Anterior cingulate cortex (tissue), 58 donors: ENCODE data around the gene DDX10.

Source experiments
- DNase-seq, 58 donors: peaks; one replicate each; lab custom pipeline; 2025; lab: John Stamatoyannopoulos, UW

Gene DDX10

GRCh38 chr11:108963118-108963517, 298.2 kb downstream of the DDX10 start:
- no peak for DNase-seq

- no peak for DNase-seq
These were observed 300.6 kb downstream of the DDX10 start for GRCh38 chr11:108965306-108966001.

- no peak for DNase-seq
These were observed 301.3 kb downstream of the DDX10 start for GRCh38 chr11:108966206-108966605.

- DNase-seq: no peak
These were observed 302.1 kb downstream of the DDX10 start for GRCh38 chr11:108966978-108967377.

- DNase-seq: peak in 47 of 58 donors; percentile 9 to 81 (median 35)
These were observed 302.7 kb downstream of the DDX10 start for GRCh38 chr11:108967571-108967970.

- no peak for DNase-seq
These were observed 305.5 kb downstream of the DDX10 start for GRCh38 chr11:108970221-108970991.

- DNase-seq: no peak
These were observed 308.7 kb downstream of the DDX10 start for GRCh38 chr11:108973402-108974162.

- DNase-seq: no peak
These were observed 310.2 kb downstream of the DDX10 start for GRCh38 chr11:108975026-108975425.

GRCh38 chr11:108975641-108976071, 310.8 kb downstream of the DDX10 start:
- peak in 1 of 58 donors; percentile 4 for DNase-seq

GRCh38 chr11:108983636-108984420, 319.0 kb downstream of the DDX10 start:
- peak in 2 of 58 donors; percentile 15 to 28 for DNase-seq

GRCh38 chr11:108984523-108984922, 319.7 kb downstream of the DDX10 start:
- DNase-seq: no peak

- DNase-seq: peak in 1 of 58 donors; percentile 47
These were observed 320.5 kb downstream of the DDX10 start for GRCh38 chr11:108985236-108985944.

GRCh38 chr11:108985945-108986279, 321.0 kb downstream of the DDX10 start:
- DNase-seq: peak in 9 of 58 donors; percentile 8 to 47 (median 27)
